Duodenal mucosa (tissue), 2 donors: ENCODE results near the gene GPSM1.

Experiments
- H3K27ac ChIP-seq: one replicate; pipeline ENCODE4 v1.7.0; 2013; ENCODE audit warnings: low read depth, low read length
- H3K27me3 ChIP-seq, 2 donors: one replicate each; pipeline ENCODE4 v1.7.0; 2013; ENCODE audit warnings: low read length in 2 of 2, control low read depth in 1 of 2; ENCODE audit not compliant: insufficient read depth in 2 of 2, control insufficient read depth in 1 of 2
- H3K36me3 ChIP-seq, 2 donors: one replicate each; pipeline ENCODE4 v1.7.0; 2013; ENCODE audit warnings: low read length in 2 of 2, control low read depth in 1 of 2; ENCODE audit not compliant: insufficient read depth in 2 of 2, control insufficient read depth in 1 of 2
- H3K4me1 ChIP-seq, 2 donors: one replicate each; pipeline ENCODE4 v1.7.0; 2013; ENCODE audit warnings: low read length in 2 of 2, control low read depth in 1 of 2; ENCODE audit not compliant: insufficient read depth in 2 of 2, control insufficient read depth in 1 of 2
- H3K4me3 ChIP-seq, 2 donors: one replicate each; pipeline ENCODE4 v1.7.0; 2013; ENCODE audit warnings: low read length in 2 of 2, low read depth in 1 of 2
- H3K9ac ChIP-seq, 2 donors: one replicate each; pipeline ENCODE4 v1.7.0; 2013; ENCODE audit warnings: low read length in 2 of 2, low read depth in 1 of 2
- H3K9me3 ChIP-seq, 2 donors: one replicate each; pipeline ENCODE4 v1.7.0; 2013; ENCODE audit warnings: low read length in 2 of 2, control low read depth in 1 of 2; ENCODE audit not compliant: control insufficient read depth in 1 of 2

The GPSM1 gene

DNA sequence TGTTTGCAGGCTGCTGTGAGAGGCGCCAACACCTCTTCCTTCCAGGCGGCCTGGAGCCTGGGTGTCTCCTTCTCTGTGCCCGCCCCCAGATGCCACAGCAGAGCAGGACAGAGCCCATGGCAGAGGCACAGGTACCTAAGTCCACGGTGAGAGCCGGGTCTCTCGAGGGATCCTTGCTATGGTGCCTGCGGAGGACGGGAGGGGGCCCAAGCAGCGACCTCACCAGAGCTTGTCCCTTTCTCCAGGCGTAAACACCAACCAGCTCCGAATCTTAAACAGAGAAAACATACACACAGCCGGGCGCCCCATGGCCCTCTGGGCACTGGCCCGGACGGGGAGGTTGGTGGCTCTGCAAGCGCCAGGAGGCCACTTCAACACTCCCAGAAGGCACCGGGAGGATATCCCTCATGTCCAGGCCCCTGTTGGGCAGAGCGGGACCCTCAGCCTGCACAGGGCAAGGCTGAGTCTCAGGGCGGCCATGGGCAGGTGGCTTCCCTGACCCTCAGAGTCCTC is 35.3 kb upstream of the GPSM1 start:
- no peak overlapping the region for H3K4me3 ChIP-seq
- no peaks in the 10 kb centered on the region for H3K27me3 ChIP-seq
- H3K36me3 ChIP-seq = no peaks in the 10 kb centered on the region
- H3K4me1 ChIP-seq = peaks cover 3 to 9% of the 10 kb centered on the region in 2 donors
- no peak overlapping the region for H3K9ac ChIP-seq
- no peak overlapping the region for H3K27ac ChIP-seq
- no peaks in the 10 kb centered on the region for H3K9me3 ChIP-seq

GRCh38 chr9:136292591-136293448 is 34.5 kb upstream of the GPSM1 start:
- Histone ChIP-seq H3K27me3 (no peaks in the 10 kb centered on the region), H3K9ac (no peak overlapping the region), H3K27ac (no peak overlapping the region), H3K4me1 (peaks cover 3 to 11% of the 10 kb centered on the region in 2 donors), H3K9me3 (no peaks in the 10 kb centered on the region), H3K36me3 (no peaks in the 10 kb centered on the region), H3K4me3 (no peak overlapping the region)

GRCh38 chr9:136293476-136294077 is 33.8 kb upstream of the GPSM1 start:
- H3K9me3 ChIP-seq = no peaks in the 10 kb centered on the region
- no peaks in the 10 kb centered on the region for H3K27me3 ChIP-seq
- H3K36me3 ChIP-seq = no peaks in the 10 kb centered on the region
- no peak overlapping the region for H3K9ac ChIP-seq
- no peak overlapping the region for H3K4me3 ChIP-seq
- no peak overlapping the region for H3K27ac ChIP-seq
- H3K4me1 ChIP-seq = peaks cover 3 to 11% of the 10 kb centered on the region in 2 donors

DNA sequence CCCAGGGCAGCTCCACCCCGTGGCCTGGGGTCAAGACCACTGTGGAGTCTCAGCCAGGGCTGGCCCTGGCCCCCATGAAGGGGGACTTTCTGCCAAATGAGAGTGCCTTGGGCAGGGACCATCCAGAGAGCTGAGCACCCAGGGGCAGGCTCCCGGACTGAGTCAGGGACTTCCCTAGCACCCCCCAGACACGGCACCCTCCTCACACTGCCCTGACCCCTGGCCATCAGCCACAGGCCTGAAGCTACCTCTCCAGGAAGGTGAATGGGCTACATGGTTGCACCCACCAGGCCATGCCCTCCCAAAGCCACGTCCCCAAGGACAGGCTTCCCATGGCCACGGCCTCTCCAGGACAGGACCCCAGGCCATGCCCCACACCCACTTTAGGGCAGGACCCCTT is 32.9 kb upstream of the GPSM1 start:
- no peaks in the 10 kb centered on the region for H3K9me3 ChIP-seq
- peaks cover 3 to 11% of the 10 kb centered on the region in 2 donors for H3K4me1 ChIP-seq
- no peak overlapping the region for H3K4me3 ChIP-seq
- no peak overlapping the region for H3K27ac ChIP-seq
- no peak overlapping the region for H3K9ac ChIP-seq
- H3K36me3 ChIP-seq = no peaks in the 10 kb centered on the region
- H3K27me3 ChIP-seq = no peaks in the 10 kb centered on the region

DNA sequence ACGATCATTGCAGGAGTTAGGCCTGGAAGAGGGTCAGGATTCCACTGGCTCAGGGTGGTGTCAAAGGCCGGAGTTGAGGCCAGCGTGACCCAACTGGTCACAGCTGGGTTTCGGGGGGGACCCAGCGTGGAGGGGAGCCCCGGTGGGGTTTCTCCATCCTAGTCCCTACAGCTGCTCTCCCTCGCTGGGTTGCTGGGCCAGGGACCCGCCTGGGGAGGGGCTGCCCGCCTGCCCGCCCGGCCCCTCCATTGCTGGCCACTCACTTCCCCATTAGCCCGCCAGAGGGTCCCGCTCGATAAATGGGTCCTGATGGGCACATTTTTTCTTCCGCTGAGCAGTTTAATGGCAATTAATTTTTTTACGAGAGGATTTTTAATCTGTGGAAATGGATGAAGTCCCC is 32.3 kb upstream of the GPSM1 start:
- H3K36me3 ChIP-seq = no peaks in the 10 kb centered on the region
- no peaks in the 10 kb centered on the region for H3K9me3 ChIP-seq
- H3K4me3 ChIP-seq = no peak overlapping the region
- no peak overlapping the region for H3K9ac ChIP-seq
- H3K4me1 ChIP-seq = peaks cover 3 to 11% of the 10 kb centered on the region in 2 donors
- no peak overlapping the region for H3K27ac ChIP-seq
- H3K27me3 ChIP-seq = no peaks in the 10 kb centered on the region

DNA sequence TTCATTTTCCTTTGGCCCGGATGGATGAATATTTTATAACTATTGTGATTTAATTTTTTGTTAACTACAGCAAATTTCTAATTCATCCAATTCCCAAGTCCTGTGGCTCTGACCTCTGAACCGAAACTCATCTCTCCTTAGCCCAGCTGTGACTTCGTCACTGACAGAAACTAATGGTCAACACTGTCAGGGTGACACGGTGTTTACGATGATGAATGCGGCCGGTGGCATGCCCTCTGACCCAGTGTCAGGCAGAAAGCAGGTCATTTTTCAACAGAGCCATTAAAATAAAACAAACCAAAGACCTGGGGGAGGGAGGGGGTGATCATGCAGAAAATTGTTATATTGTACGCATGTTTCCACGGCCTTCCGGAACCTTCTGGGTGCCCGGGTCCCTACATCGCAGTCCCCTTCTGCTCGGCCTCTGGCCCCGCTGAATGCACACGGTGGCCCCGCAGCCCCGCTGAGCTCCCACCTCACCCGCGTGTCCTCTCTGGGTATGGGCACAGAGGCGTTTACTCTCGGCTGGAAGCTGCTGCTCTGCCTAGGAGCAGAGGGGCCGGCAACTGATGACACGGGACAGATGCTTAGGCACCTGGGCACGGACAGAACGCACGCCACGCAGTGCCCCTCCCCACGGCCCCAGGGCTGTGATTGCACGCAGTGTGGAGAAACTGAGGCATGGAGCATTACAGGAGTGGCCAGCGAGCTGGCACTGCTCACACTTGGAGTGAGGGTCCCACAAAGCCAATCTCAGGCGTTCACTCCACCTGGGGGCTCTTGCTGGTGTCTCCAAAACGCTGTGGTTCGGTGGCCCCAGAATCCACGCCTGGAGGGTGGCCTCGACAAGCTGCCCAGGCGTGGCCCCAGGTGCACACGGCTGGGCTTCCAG is 31.6 kb upstream of the GPSM1 start:
- no peak overlapping the region for H3K9ac ChIP-seq
- H3K9me3 ChIP-seq = no peaks in the 10 kb centered on the region
- peaks cover 3 to 11% of the 10 kb centered on the region in 2 donors for H3K4me1 ChIP-seq
- no peaks in the 10 kb centered on the region for H3K27me3 ChIP-seq
- no peak overlapping the region for H3K27ac ChIP-seq
- H3K36me3 ChIP-seq = no peaks in the 10 kb centered on the region
- H3K4me3 ChIP-seq = no peak overlapping the region

DNA sequence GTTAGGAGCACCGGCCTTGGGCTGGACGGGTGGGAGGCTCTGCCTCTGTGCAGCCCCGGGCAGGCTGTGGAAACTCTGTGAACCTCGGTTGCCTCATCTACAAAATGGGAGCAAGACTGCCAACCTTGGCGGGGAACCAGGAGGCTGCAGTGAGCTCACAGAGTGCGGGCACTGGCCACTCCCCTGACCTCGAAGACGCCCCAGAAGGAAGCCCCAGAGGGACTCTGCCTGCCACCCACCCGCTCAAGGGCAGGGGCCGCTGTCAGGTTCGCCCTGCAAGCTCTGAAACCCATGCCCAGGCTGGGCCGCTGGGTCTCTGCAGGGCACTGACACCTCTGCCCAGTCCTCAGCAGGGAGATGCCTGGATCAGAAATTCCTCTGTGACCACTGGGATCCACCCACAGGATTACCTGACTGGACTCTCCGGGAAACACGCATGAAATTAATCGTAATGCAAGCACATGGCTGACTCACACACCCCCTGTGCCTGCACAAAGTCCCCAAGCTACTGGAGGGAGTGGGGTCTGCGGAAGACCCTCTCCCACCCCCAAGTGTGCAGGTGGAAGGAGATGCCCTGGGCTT is 30.8 kb upstream of the GPSM1 start:
- no peaks in the 10 kb centered on the region for H3K9me3 ChIP-seq
- peak overlapping the region; percentile 46 to 51 for H3K4me3 ChIP-seq
- peaks cover 3 to 11% of the 10 kb centered on the region in 2 donors for H3K4me1 ChIP-seq
- no peaks in the 10 kb centered on the region for H3K27me3 ChIP-seq
- H3K9ac ChIP-seq = no peak overlapping the region
- H3K36me3 ChIP-seq = no peaks in the 10 kb centered on the region
- no peak overlapping the region for H3K27ac ChIP-seq

DNA sequence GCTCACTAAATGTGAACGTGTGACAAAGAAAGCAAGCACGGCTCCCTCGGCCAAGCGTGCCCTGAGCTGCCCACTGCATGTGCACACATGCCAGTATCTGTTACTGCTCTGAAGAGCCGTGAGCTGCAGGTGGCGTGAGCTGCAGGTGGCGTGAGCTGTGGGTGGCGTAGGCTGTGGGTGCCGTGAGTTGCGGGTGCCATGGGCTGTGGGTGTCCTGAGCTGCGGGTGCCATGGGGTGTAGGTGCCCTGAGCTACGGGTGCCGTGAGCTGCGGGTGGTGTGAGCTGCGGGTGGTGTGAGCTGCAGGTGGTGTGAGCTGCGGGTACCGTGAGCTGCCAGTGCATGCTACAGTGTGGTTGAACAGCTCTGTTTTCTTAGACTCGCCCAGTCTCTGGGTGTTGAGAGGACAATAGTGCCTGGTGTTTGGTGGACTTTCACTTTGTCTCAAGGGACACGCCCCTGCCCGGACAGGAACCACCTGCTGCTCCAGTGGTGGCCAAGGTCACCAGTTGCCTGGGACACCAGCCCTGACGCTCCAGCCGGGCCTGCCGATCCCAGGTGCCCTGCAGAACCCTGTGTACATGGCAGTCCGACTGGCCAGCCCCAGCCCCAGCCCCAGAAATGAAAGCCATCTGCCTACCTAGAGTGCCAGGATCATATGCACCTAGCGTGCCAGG is 30.2 kb upstream of the GPSM1 start:
- no peaks in the 10 kb centered on the region for H3K36me3 ChIP-seq
- H3K27me3 ChIP-seq = no peaks in the 10 kb centered on the region
- no peak overlapping the region for H3K9ac ChIP-seq
- no peaks in the 10 kb centered on the region for H3K9me3 ChIP-seq
- no peak overlapping the region for H3K27ac ChIP-seq
- H3K4me1 ChIP-seq = peaks cover 3 to 11% of the 10 kb centered on the region in 2 donors
- peak overlapping the region; percentile 46 to 51 for H3K4me3 ChIP-seq
